ENCODE results near the gene ZNF239. TPM values are rescaled to one million over a fixed set of nuclear protein-coding genes. Genes with fewer than 3 reads are reported as not detected.
"Not testable (repeated sequence)": the region's sequence is repeated elsewhere in the genome, so short reads cannot be mapped to it uniquely, and the experiment has no call there.

The ZNF239 gene
- 1 to 10 TPM in 1 of 2 experiments, under 1 TPM in 1; 0.90 to 1.5 TPM for total RNA-seq

DNA sequence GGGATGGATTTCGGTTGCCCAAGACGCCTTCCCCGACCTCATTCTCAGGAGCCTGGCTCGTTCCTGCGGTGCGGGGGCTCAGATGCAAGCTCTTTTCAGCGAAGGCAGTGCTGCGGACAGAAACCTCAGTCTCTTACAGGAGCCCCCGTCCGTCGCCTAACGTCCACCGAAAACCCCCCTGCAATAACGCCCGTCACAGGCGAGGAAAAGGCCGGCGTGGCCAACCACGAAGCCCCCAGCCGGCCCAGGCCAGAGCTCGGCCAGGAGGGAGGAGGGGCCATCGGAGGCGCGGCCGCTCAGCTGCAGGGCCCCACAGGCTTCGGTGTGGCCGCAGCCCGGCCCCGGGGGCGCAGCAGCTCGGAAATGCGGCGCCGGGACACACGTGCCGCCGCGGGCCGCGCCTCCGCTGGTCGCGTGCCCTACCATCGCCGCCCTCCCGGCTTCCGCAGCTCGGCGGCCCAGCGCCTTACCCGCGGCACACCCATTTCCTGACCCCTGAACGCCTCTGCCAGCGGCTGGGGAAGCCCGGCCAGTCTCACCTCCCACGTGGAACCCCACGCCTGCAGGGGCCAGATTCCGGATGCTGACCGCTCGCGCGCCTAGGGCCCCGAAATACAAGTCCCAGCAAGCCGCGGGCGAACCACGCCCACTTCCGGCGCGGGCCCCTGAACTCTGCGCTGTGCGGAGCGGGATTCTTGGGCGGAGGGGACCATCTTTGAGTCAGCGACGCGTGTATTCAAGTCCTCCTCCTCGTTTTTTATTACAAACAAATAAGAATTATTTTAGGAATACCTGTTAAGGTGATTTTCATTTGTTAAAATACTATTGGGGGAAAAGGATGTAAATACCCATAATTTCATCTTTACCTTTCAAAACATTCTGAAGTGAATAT lies at the start of gene ZNF239:
Gene ZNF239, minus strand, starts transcription at position 616 of the 892 bp plus-strand sequence. CDS start 16,537 bp downstream, outside the sequence.
- POLR2A ChIA-PET: interaction anchor here (1.0 kb wide), 1 partner anchor 74 kb away, joined by 6 read pairs; the partner anchor contains the start of gene ZNF32
- CTCF ChIA-PET: no interaction called here

DNA sequence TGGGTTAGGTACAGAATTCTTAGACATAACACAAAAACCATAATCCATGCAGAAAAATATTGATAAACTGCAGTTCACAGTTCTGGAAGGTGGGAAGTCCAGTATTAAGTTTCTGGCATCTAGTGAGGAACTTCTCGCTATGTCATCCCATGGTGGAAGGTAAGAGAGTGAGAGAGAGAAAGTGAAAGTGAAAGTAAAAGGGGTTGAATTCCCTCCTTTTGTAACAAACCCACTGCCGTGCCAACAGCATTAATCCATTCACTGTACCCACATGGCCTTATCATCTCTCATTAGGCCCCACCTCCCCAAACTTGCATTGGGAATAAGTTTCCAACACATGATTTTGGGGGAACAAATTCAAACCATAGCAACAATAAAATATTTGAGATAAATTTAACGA lies 48.9 kb upstream of the ZNF239 start:
- CTCF ChIA-PET: no interaction called here
- POLR2A ChIA-PET: no interaction called here

DNA sequence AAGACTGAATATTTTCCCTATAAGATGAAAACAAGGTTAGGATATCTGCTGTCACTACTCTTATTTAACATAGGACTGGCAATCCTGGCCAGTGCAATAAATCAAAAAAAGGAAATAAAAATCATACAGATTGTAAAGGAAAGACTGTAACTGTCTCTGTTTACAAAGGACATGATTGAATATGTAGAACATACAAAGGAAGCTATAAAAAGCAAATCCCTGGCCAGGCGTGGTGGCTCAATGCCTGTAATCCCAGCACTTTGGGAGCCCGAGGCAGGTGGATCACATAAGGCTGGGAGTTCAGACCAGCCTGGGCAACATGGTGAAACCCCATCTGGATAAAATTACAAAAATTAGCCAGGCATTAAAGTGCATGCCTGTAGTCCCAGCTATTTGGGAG lies 47.6 kb upstream of the ZNF239 start:
- ChIA-PET POLR2A (no interaction called here), CTCF (no interaction called here)

DNA sequence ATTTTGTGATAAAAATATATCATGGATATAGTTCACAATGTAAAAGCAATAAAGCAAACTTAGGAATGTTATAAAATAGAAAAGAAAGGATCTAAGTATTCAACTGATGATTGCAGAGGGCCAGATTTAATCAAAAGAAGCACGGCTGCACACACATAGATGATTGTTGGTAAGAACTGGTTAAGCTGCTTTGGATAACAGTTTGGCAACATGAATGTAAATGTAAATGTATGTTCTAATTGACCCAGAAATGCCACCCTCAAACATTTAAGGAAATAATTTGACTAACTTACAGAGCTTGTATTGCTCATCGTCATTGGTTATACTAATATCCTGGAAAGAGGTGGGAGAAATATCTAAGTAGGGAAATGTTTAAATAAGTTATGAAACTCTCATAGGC lies 45.0 kb upstream of the ZNF239 start:
- POLR2A ChIA-PET: no interaction called here

DNA sequence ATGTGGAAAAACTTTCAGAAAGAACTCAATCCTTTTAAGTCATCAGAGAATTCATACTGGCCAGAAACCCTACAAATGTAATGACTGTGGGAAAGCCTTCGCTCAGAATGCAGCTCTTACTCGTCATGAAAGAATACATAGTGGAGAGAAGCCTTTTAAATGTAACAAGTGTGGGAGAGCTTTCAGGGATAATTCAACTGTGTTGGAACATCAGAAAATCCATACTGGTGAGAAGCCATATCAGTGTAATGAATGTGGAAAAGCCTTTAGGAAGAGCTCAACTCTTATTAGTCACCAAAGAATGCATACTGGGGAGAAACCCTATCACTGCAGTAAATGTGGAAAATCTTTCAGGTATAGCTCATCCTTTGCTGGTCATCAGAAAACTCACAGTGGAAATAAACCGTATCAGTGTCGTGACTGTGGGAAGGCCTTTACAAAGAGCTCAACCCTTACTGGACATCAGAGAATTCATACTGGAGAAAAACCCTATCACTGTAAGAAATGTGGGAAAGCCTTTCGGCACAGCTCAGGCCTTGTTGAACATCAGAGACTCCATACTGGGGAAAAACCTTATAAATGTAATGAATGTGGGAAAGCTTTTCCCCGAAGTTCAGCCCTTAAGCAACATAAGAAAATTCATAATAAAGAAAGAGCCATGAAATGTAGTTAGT lies 42.4 kb upstream of the ZNF239 start:
- ChIA-PET CTCF (no interaction called here), POLR2A (interaction anchor here (1.2 kb wide), 1 partner anchor 9 kb away, joined by 3 read pairs; no protein-coding TSS in a partner anchor)

More for the DNA sequence above, 45.0 kb upstream of the ZNF239 start:
- CTCF ChIA-PET: no interaction called here

DNA sequence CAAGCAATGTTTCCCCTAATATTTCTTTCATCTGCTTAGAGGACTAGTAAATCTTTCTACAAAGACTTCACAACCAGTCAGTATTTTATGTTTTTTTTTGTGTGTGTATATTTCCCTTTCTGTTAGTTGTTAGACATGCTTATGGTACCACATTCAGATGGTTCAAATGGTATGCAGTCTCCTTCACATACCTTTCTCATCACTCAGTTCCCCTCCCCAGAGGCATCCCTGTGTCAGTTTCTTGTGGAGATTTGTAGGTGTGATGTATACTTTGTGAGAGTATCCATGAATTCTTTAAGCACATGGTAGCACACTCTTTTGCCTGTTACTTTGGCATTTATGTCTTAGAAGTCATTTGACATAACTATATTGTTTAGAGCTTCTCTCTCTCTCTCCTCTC lies 36.2 kb upstream of the ZNF239 start:
- POLR2A ChIA-PET: no interaction called here
- CTCF ChIA-PET: no interaction called here

DNA sequence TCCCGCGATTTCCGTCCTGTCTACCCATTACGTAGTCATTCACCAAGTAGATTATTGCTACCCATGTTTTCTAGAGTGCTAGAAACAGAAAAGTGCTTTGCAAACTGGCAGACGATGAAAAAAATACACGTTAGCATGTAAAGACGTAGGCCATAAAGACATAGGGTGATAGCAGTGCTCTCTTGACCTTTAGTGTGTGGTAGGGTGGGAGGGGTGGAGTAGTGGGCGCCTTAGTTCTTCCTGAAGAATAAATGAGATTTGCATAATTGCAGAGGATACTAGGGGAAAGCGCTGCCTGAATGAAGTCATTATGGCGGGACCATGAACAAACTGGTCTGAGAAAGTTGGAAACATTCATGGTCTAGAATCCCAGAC lies 32.8 kb upstream of the ZNF239 start:
- ChIA-PET POLR2A (no interaction called here), CTCF (interaction anchor here (0.9 kb wide), 1 partner anchor 12 kb away, joined by 3 read pairs; no protein-coding TSS in a partner anchor)

DNA sequence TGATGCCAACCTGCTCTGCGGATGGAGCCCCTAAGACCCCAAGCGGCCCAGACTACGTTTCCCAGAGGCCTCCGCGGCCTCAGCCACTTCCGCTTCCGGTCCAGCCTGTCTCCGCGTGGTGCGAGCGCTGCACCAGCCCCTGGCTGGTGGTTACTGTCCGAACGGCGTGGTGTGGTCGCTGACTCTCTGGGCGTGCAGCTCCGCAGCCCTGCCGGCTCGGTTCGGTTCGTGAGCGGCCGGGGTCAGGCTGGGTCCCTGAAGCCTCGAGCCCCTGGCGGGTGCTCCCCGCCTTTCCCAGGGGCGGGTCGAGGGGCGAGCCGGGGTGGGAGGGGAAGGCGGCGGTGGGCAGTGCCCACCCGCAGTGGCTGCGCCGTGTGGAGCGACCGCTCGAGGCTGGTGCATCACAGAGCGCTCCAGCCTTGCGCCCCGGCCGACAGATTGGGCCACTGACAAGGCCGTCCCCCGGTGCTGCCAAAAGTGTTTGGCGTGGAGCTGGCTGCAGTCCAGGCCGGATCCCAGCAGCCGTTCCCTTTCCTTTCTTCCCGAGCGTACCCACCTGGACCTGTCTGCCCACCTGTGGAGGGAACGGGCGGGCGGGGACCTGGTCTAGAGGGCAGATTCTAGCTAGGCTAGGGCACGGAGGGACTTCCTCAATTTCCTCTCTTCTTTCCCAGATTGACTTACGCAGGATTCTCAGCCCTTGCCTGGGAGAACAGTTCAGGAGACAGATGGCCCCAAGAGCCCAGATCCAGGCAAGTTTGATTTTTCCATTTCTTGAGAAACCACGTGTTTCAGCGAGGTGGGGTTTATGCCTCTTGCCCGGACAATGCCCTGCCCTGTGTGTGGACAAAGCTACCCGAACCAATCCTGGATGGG lies 32.1 kb upstream of the ZNF239 start, which contains the start of gene ZNF485:
Gene ZNF485, plus strand, starts transcription at position 116 of the 876 bp plus-strand sequence. Its CDS starts 613 bp downstream, at position 729.
- CTCF ChIA-PET: interaction anchor here (0.9 kb wide), 1 partner anchor 11 kb away, joined by 3 read pairs; no protein-coding TSS in a partner anchor

DNA sequence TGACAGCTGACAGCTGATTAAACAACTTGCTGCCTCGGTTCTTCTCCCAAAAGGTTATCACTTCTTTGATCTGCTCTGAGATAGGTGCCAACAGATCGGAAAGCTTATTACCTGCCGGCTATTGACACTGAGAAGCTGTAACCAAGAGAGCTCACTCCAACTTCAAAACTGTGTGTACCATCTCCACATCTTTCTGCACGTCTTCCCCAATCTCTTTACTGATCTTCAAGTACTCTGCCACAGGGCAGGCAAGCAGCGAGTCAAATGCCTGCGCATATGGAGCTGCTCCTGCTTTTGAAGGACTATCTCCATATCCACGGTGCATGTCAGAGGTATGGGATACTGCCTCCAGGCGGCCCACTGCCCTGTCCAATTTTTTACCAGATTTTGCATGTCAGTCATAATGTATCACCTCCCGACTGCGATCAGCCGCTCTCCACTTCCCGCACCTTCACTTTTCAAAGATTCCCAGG lies 31.5 kb upstream of the ZNF239 start:
- ChIA-PET CTCF (no interaction called here), POLR2A (interaction anchor here (0.6 kb wide), 2 partner anchors 43 to 967 kb away, joined by 3 read pairs; partner anchors contain the start of gene ZNF32)

More for the DNA sequence above, 32.1 kb upstream of the ZNF239 start, which contains the start of gene ZNF485:
- POLR2A ChIA-PET: no interaction called here

DNA sequence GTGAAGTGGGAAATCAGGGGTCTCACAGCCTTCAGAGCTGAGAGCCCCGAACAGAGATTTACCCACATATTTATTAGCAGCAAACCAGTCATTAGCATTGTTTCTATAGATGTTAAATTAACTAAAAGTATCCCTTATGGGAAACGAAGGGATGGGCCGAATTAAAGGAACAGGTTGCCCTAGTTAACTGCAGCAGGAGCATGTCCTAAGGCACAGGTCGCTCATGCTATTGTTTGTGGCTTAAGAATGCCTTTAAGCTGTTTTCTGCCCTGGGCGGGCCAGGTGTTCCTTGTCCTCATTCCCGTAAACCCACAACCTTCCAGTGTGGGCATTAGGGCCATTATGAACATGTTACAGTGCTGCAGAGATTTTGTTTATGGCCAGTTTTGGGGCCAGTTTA lies 27.2 kb upstream of the ZNF239 start:
- CTCF ChIA-PET, POLR2A ChIA-PET: not testable (repeated sequence)

DNA sequence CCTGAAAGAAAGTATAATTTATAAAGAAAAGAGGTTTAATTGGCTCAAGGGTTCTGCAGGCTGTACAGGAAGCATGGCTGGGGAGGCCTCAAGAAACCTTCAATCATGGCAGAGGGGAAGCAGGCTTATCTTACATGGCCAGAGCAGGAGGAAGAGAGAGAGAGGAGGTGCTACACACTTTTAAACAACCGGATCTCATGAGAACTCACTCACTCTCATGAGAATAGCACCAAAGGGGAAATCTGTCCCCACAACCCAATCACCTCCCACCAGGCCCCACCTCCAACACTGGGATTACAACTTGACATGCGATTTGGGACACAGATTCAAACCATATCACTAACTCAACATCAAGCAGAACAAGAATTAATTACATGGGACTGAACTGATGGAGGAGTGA lies 24.9 kb upstream of the ZNF239 start:
- ChIA-PET CTCF (no interaction called here), POLR2A (interaction anchor here (0.6 kb wide), 1 partner anchor 967 kb away, joined by 3 read pairs; no protein-coding TSS in a partner anchor)

DNA sequence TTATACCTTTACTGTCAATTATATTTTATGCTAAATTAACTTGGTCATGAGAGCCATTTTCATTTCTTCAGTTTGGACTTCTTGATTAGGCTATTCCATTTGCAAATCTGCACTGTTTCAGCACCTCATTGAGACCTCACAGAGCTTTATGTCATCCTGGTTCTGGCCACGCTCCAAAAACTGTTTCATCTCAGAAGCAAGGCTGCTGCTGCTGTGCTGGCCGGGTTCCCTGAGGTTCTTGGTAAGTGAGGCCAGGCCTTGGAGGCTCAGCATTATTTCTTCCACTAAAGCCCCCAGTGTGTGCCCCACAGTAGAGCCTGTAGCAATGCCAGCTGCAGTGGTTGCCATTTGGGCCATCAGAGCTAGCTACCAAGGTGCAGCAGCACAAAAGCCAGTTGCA lies 24.0 kb upstream of the ZNF239 start:
- CTCF ChIA-PET: interaction anchor here (0.7 to 1.3 kb wide), 2 partner anchors 273 to 394 kb away, joined by 3 read pairs; no protein-coding TSS in a partner anchor
- POLR2A ChIA-PET: no interaction called here

DNA sequence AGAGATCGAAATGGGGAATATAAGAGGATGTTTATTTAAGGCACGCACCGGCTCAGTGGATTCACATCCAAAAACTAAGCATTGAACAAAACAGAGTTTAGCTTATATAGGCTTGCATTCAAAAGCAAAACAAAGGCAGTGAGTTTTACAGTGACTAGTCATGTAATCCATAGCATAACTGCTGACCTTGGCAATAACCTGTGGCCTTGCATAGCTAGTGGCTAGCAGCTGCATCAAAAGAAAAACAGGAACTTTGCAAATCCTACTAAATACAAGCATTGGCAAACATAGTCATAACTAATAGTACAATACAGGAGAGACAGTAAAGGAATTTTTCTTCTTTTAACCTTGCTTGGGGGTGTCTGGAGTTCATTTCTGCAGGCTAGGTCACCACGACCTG lies 22.1 kb upstream of the ZNF239 start:
- POLR2A ChIA-PET: no interaction called here
- CTCF ChIA-PET: interaction anchor here (0.6 kb wide), 1 partner anchor 63 kb away, joined by 3 read pairs; no protein-coding TSS in a partner anchor

DNA sequence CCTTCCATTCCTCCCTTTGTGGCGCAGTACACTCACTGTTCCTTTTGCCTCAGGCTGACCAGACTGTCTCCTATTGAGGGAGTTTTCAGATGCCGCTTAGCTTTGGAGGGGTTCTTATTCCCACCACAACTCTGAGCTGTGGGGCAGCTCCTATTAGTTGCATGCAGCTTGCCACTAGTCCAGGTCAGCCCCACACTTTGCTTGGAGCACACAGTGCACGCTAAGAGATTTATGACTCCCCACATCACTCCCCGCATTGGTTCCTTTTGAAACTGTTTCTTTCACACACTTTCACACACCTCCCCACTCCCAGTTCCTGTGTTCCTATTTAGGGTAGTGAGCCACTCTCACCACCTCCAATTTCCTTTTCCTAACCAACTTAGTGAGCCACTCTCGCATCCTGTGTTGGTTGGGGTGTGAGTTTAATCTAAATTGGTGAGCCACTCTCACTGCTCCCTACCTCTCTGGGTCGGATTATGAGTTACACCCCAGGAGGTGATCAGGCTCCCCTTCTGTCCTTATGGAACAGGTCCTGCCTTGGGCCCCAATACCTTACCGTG lies 21.4 kb upstream of the ZNF239 start:
- ChIA-PET CTCF (interaction anchor here (0.9 kb wide), 1 partner anchor 11 kb away, joined by 3 read pairs; no protein-coding TSS in a partner anchor), POLR2A (no interaction called here)

DNA sequence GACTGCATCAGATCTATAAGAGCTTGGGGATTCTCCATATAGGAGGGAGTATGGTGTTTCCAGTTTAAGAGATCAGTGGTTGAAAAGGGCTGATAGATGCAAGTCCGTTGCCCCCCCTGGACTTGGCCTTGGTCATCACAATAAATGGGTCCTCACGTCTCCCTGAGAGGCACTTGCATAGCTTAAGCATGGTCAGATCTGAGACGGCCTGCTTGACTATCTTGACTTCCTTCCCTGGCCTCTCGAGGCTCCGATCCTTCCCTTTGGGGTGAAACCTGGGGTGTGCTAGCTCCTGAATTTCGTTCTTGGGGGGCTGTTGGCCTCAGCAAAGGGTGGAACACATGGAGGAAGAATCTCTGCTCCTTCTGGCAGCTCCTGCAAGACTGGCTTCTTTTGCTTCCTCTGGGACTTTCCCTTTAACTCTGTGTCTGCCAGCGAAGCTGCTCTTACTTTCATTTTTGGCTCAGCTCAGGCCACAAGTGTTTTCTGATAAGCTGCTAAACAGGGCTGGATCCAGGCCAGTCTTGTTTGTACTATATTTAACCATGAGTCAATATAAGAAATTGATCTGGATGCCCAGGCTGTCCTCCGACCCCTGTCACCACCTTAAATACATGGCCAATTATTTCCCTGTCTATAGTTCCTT lies 20.7 kb upstream of the ZNF239 start:
- ChIA-PET CTCF (interaction anchor here (0.9 to 1.4 kb wide), 2 partner anchors 12 to 16 kb away, joined by 3 read pairs; no protein-coding TSS in a partner anchor), POLR2A (no interaction called here)

DNA sequence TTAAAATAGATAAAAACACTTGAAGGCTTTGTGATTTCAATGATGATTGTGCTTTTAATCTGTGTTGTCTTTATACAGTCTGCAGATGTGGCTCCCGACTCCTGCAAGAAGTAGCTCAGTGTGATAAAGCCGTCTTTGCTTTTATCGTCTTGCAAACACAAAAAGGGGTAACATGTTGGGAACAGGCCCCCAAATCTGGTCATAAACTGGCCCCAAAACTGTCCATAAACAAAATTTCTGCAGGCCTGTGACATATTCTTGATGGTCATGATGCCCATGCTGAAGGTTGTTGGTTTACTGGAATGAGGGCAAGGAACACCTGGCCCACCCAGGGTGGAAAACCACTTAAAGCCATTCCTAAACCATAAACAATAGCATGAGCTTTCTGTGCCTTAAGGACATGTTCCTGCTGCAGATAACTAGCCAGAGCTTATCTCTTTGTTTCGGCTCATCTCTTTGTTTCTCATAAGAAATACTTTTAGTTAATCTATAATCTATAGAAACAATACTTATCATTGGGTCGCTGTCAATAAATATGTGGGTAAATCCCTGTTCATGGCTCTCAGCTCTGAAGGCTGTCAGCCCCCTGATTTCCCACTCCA lies 17.0 kb upstream of the ZNF239 start:
- CTCF ChIA-PET: no interaction called here
- POLR2A ChIA-PET: no interaction called here

DNA sequence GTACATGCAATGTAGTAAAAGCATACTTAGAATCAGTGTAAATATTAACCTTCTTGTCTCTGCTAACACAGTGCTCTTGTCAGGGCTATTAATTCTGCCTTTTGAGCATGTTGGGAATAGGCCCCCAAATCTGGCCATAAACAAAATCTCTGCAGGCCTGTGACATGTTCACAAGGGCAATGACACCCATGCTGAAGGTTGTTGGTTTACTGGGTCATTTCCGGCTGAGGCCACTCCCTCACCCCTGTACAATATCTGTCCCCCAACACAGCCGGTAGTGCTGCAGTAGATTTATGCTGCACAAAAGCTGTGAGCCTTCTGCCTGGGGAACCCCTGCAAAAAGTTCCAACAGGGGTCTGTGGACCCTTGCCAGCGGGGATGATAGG lies 12.3 kb upstream of the ZNF239 start:
- POLR2A ChIA-PET, CTCF ChIA-PET: not testable (repeated sequence)
